Stimulated activated CD4-positive, alpha-beta T cell treated with anti-CD3 and anti-CD28 coated beads, TNF-alpha, amount 100 ng/mL, for 24 hours (primary cell): ENCODE measurements around the gene MMP12.
"Not testable (repeated sequence)": the region's sequence is repeated elsewhere in the genome, so short reads cannot be mapped to it uniquely, and the experiment has no call there.

Source experiments
- DNase-seq, 3 experiments: peaks; one replicate each; pipeline ENCODE4 v3.0.0-alpha.2; 2020; ENCODE audit warnings: low read depth in 3 of 3

The MMP12 gene

DNA sequence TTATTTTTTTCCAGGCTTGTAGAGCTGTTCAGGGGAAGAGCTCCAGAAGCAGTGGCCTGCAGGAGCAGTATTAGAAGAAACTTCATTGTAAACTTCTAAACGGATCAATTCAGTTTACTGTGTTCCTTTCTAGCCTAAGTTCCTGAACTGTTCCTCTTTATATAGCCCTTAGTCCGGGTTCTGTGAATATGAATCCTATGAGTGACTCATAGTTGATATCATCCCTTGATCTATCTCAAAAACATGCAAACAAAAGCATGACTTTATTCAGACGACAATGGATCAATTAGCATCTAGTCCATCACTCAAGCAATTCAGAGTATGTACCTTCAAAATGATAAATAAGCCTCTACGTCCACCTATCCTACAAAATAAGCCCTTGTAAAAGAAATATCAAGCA, at the start of gene MMP12:
Gene MMP12 (minus strand): TSS at position 131 of the 400 bp plus-strand sequence. CDS start 45 bp downstream, at position 86.
- DNase-seq: no peak

- no peak for DNase-seq
These were observed 46.9 kb upstream of the MMP12 start for GRCh38 chr11:102921587-102922220.

DNA sequence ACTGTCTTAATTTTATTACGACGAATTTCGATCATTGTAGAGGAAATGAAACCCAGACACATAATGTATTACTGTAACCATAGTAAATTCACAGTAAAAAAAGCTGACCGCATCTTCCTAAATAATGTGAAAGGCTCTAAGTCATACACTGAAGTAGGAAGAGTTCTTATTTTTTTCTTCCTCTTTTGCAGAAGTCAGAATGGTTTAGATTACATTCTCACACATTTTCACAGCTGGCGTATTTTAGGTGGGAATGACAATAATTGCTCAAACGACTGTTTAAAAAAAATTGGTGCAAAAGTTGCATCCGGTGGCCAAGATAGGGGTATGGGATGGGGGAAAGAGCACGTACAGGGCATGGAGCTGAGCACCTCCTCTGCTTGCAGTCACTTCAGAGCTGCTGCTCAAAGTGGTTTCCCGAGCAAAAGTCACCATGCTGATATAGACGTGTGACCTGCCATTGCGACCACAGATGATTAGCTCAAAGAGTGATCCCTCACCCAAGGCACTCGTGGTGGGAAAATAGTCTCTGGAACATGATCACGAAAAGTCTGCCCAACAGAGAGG, 45.4 kb upstream of the MMP12 start:
- DNase-seq: no peak

DNA sequence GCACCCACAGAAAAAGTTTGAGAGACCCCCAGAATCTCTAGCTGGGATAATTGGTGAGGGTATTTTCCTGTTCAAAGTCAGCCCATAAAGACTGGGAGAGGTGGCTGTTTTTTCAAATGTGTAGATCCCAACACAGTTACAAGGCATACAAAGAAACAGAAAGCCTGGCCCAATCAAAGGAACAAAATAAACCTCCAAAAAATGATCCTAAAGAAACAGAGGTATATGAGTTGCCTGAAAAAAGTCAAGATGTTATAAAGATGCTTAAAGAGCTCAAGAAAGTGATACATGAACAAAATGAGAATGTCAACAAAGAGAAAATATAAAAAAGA, 40.2 kb upstream of the MMP12 start:
- DNase-seq: no peak

DNA sequence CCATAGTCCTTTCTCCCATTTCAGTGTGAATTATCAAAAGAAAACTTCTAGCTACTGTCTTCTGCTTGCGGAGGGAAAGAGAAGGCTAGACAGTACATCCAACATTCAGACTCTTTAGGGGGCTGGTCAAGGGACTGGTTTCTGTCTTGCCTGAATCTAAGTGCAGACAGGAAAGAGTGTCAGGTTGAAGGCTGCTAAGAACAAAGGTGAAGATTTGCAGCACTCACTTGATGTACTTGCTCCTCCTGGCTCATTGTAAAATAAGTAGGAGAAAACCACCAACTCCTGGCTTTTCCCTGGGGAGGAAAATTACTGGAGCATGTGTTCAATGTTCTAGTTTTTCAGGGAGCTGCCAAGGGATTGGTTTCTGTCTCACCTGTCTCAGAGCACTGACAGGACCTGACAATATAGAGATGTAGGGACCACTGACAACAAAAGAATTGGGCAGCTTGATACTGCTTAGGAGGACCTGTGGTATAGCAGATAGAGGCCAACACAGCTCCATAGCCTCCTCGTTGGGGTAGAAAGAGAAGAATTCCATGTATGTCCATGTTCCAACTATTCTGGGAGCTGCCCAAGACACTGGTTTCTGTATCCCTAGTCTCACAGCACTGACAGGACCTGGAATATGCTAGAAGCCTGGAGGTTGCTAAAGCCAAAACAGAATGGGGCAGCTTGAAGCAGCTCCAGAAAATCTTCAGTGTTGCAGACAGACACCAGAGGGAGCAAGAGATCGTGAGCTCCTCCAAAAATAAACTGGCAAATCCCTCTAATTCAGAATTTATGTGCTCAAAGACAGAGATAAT, 39.7 kb upstream of the MMP12 start:
- no peak for DNase-seq

DNA sequence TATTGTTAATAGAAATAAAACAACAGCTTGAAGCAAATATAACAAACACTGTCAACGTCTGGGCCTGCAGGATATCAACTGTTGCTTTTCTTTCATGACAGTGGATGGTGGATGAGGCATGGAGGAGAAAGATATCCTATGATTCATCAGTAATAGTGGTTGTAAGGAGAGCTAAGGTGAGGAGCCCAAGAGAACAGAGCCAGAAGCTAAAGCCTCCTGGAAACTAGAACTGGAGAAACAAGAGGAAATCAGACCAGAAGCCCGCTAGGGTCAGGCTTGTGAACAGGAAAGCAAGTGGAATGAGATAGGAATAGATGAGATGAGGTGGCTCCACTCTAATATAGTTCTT, 37.7 kb upstream of the MMP12 start:
- DNase-seq: no peak

- no peak for DNase-seq
These were observed 37.1 kb upstream of the MMP12 start for GRCh38 chr11:102911758-102912481.

DNA sequence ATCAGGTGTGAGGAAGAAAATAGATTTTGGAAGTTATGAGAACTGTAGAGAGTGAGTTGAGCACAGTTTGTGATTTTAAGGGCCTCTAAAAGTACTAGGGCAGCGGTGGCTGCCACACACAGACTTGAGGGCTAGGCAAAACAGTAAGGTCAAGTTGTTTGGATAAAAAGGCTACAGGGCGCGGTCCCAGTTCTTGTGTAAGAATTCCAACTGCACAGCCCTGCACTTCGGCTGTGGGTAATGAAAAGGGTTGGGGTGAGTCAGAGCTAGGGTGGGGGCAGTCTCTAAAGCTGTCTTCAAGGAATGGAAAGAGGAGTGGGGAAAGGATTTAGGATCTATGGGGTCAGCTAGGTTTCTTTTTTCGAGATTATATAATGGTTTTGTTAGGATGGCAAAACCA, 31.1 kb upstream of the MMP12 start:
- not testable (repeated sequence) for DNase-seq

- not testable (repeated sequence) for DNase-seq
These were observed 29.1 kb upstream of the MMP12 start for GRCh38 chr11:102903895-102904294.

DNA sequence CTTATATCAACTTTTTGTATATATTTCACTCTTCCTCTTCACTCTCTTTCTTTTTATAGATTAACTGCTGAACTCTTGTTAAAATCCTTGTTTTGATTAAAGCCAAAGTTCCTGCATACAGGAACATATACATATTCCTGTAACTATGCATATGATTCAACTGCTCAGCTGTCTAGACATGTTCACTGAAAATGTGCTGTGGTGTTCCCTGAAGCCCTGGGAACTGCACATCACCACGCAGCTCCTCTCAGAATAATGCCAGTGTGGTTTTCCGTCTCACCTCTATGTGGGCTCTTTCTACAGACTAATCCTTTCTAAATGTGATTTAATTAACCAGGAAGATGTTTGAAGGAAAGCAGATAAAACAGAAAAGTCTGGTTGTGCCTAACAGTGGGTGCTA, 25.6 kb upstream of the MMP12 start:
- no peak for DNase-seq

- no peak for DNase-seq
These were observed 17.0 kb upstream of the MMP12 start for GRCh38 chr11:102891736-102892135.

DNA sequence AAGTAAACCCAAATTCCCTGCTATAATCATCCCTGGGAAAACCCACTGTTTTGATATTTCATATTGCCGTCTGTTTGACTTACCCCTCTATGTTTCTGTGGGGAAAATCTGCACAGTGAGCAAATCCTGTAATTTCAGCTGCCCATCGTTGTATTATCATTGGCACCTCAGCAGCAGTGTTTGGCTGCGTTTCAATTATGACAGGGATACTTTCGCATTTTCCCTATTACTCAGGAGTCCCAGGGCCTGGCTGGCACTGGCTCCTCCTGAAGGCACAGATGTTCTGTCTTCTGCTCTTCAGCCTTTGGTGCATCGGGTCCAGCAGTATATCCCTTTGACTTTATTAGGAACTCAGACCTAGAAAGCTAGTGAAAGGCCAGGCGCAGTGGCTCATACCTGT, 12.2 kb upstream of the MMP12 start:
- DNase-seq: no peak

DNA sequence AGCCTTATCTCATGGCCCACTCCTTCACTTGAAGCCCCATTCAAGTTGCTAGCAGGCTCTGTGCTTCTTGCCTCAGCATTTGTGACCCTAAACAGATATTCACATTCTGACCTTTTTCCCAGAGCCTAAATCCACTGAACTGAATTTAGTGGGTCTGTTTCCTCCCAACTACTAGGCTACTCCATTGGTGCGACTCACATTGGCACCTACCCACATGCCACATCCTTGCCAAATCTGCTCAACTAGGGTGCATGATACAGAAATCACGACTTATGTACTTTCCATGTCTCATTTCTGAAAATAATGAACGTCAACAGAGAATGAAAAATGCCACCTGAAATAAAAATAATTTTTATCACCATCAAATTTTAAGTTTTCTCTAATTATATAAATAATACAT, 8.4 kb upstream of the MMP12 start:
- DNase-seq: no peak

DNA sequence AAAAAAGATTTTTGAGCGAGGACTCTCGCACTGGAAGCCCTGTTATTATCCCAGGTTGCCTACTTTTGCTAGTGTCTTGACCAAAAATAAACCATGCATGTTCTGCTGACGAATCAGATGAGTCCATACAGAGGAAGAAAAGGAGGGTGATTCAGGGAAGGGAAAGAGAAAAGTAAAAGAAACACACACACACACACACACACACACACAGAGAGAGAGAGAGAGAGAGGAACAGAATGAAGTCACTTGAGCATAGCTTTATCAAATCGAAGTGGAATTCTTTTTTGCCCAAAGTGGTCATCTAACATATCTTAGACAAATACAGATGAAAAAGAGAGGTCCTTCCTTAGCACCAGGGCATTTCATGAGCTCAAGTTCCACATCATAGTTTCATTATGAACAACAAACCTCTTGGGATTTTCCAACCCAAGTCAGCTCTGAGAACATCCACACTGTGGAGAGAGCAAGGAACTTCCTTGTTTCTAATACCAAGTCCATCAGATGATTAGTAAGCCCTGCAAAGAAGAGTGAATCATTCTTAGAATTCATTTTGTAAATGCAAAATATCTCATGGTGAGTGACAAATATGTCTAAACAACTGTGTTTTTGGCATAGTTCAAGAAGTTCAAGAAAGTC, 7.7 kb upstream of the MMP12 start:
- no peak for DNase-seq

GRCh38 chr11:102879801-102880200, 5.0 kb upstream of the MMP12 start:
- no peak for DNase-seq

- no peak for DNase-seq
These were observed 3.8 kb upstream of the MMP12 start for GRCh38 chr11:102878595-102878994.

GRCh38 chr11:102869354-102869964, 5.3 kb downstream of the MMP12 start:
- not testable (repeated sequence) for DNase-seq

GRCh38 chr11:102868339-102868738, 6.4 kb downstream of the MMP12 start:
- DNase-seq: no peak

DNA sequence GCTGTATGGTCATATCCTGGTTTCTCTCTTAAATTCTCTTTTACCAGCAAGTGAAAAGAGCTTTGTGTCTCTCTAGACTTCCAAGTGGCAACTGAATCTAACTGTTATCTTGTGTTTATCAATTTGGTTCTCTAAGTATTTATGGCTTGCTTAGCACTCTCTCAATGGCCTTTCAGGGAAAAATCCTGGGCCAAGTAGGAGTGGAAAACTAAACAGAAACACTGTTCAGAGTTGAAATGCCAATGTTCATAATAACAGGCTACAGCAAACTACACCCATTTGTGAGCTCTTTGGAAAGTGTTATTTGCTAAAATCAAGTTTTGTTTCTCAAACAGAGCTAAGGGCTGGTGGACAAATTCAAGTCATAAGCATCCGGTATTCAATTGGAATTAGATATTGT, 10.1 kb downstream of the MMP12 start:
- DNase-seq: no peak

- no peak for DNase-seq
These were observed 20.8 kb downstream of the MMP12 start for GRCh38 chr11:102853956-102854355.

GRCh38 chr11:102853055-102853454, 21.7 kb downstream of the MMP12 start:
- DNase-seq: no peak
